CD4-positive, CD25-positive, alpha-beta regulatory T cell (primary cell): Measurements from ENCODE around the gene FCGR3A. TPM values are rescaled to one million over a fixed set of nuclear protein-coding genes. Genes with fewer than 3 reads are reported as not detected.
"Not testable (repeated sequence)": the region's sequence is repeated elsewhere in the genome, so short reads cannot be mapped to it uniquely, and the experiment has no call there.

Source experiments
- ATAC-seq, 2 donors: fragments of 150-1000 bp; cut with Tn5 transposase; one replicate each; pipeline ENCODE4 v1.10.0; 2021; ENCODE audit warnings: low read depth in 2 of 2, moderate number of reproducible peaks in 2 of 2, moderate library complexity in 1 of 2
- DNase-seq, 3 donors: peaks; one replicate each; pipeline versions ENCODE4 v3.0.0 to v3.0.0-alpha.2; 2012 to 2022; ENCODE audit warnings: mixed read lengths in 1 of 3
- H3K27ac ChIP-seq: one replicate; pipeline ENCODE4 v1.7.0; 2013; ENCODE audit warnings: mild to moderate bottlenecking, low read length; ENCODE audit not compliant: insufficient read depth, poor library complexity, severe bottlenecking
- H3K27me3 ChIP-seq: one replicate; pipeline ENCODE4 v1.7.0; 2013; ENCODE audit warnings: low read length; ENCODE audit not compliant: control insufficient read depth, insufficient read depth
- H3K36me3 ChIP-seq: one replicate; pipeline ENCODE4 v1.7.0; 2013; ENCODE audit warnings: mild to moderate bottlenecking, low read length, moderate library complexity; ENCODE audit not compliant: control insufficient read depth, insufficient read depth
- H3K4me1 ChIP-seq: 2 replicates; pipeline ENCODE4 v1.7.0; 2013; ENCODE audit warnings: mild to moderate bottlenecking, low read length; ENCODE audit not compliant: insufficient read depth, control insufficient read depth, poor library complexity, severe bottlenecking
- H3K4me3 ChIP-seq: one replicate; pipeline ENCODE4 v1.7.0; 2013; ENCODE audit warnings: low read depth, mild to moderate bottlenecking, low read length, moderate library complexity
- H3K9me3 ChIP-seq, 2 experiments: 1 replicate in 1 of 2; 2 replicates in 1 of 2; pipeline ENCODE4 v1.7.0; 2013; ENCODE audit warnings: low read length in 2 of 2, mild to moderate bottlenecking in 1 of 2, moderate library complexity in 1 of 2; ENCODE audit not compliant: control insufficient read depth in 2 of 2
- H3K27ac Mint-ChIP-seq, 3 donors: one replicate each; pipeline ENCODE4 v1.8.0; 2020 to 2022; ENCODE audit warnings: mild to moderate bottlenecking in 3 of 3, mixed read lengths in 3 of 3, moderate library complexity in 2 of 3
- H3K27me3 Mint-ChIP-seq: one replicate; pipeline ENCODE4 v1.8.0; 2022; ENCODE audit warnings: mild to moderate bottlenecking, mixed read lengths
- H3K36me3 Mint-ChIP-seq: one replicate; pipeline ENCODE4 v1.8.0; 2020; ENCODE audit warnings: mixed read lengths
- H3K4me1 Mint-ChIP-seq, 4 donors: one replicate each; pipeline ENCODE4 v1.8.0; 2020 to 2022; ENCODE audit warnings: mixed read lengths in 4 of 4, mild to moderate bottlenecking in 1 of 4
- H3K4me3 Mint-ChIP-seq, 4 donors: one replicate each; pipeline ENCODE4 v1.8.0; 2020 to 2022; ENCODE audit warnings: mild to moderate bottlenecking in 4 of 4, mixed read lengths in 4 of 4, moderate library complexity in 3 of 4
- H3K9me3 Mint-ChIP-seq, 7 donors: one replicate each; pipeline ENCODE4 v1.8.0; 2020 to 2022; ENCODE audit warnings: mixed read lengths in 7 of 7, mild to moderate bottlenecking in 3 of 7, moderate library complexity in 2 of 7
- polyA plus RNA-seq, 4 donors: library from polyadenylated mRNA; unstranded; fragments of 300-500 nt; fragmentation: Illumina TruSeq; gene quantifications; one replicate each; pipeline ENCODE4 v1.2.3, GENCODE V29; 2021
- total RNA-seq: library from RNA; stranded (reverse); gene quantifications from one replicate; pipeline ENCODE4 v1.2.3, GENCODE V29; 2022

Gene FCGR3A
- total and polyA plus RNA-seq, 5 donors from 2014 or later, result 0.52 to 0.83 (median 0.79) TPM; not detected in 2

DNA sequence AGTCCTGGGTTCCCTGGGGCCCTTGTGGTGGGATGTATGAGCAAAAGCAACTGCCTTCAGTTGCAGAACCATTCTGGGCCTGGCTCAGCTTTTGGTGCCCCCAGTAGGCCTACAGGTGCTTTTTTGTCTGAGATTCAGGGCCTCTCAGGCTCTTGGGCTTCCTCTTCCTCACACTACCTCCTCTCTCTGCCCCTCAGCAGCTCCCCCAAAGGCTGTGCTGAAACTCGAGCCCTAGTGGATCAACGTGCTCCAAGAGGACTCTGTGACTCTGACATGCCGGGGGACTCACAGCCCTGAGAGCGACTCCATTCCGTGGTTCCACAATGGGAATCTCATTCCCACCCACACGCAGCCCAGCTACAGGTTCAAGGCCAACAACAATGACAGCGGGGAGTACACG, 39.7 kb upstream of the FCGR3A start:
- not testable (repeated sequence) for H3K27ac ChIP-seq, H3K4me3 ChIP-seq, H3K27me3 Mint-ChIP-seq, DNase-seq, H3K27me3 ChIP-seq, H3K9me3 ChIP-seq, ATAC-seq, H3K4me1 Mint-ChIP-seq, H3K36me3 Mint-ChIP-seq, H3K9me3 Mint-ChIP-seq, H3K4me3 Mint-ChIP-seq, H3K36me3 ChIP-seq, H3K27ac Mint-ChIP-seq, H3K4me1 ChIP-seq

DNA sequence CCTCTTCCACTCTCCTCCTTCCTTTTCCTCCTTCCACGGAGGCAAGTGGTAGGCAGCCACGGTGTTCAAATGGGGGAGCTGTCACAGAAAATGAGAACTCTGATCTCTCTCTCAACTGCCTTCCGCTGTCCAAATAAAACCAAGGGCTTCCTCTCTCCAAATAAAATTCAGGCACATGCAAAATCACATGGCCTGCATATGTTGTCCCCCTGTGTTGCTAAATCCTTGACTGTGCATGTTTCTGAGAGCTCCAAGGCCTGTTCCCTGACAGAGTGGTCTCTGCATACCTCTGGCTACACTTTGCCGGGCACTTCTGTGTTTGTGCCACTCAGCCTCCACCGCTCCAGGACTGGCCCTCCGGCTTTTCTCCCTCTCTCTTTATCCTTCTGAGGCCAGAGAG, 39.0 kb upstream of the FCGR3A start:
- H3K4me3 ChIP-seq, H3K9me3 Mint-ChIP-seq, ATAC-seq, H3K36me3 Mint-ChIP-seq, DNase-seq, H3K27ac Mint-ChIP-seq, H3K4me1 ChIP-seq, H3K4me1 Mint-ChIP-seq, H3K36me3 ChIP-seq, H3K9me3 ChIP-seq, H3K27me3 ChIP-seq, H3K27ac ChIP-seq, H3K4me3 Mint-ChIP-seq, H3K27me3 Mint-ChIP-seq: not testable (repeated sequence)

DNA sequence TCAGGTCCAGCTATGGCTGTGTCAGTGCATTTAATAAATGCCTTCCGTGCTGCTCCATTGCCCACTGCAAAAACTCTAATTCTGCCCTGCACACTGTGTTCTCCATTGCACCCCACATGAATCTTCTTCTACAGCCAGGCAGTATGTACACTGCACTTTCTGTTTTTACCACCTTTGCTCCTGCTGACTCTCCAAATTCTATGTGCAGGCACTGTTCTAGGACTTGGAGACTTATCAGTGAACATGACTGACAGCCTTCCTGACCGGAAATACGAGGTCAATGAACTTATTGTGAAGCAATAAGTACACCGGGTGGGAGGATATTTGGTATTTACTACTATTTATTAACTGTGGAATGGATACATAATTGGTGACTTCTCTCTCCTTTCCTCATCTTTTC, 33.3 kb upstream of the FCGR3A start:
- not testable (repeated sequence) for H3K4me1 ChIP-seq, H3K9me3 ChIP-seq, H3K27me3 Mint-ChIP-seq, H3K9me3 Mint-ChIP-seq, H3K4me3 Mint-ChIP-seq, H3K36me3 Mint-ChIP-seq, H3K27ac Mint-ChIP-seq, H3K27me3 ChIP-seq, H3K4me3 ChIP-seq, DNase-seq, ATAC-seq, H3K27ac ChIP-seq, H3K4me1 Mint-ChIP-seq, H3K36me3 ChIP-seq

DNA sequence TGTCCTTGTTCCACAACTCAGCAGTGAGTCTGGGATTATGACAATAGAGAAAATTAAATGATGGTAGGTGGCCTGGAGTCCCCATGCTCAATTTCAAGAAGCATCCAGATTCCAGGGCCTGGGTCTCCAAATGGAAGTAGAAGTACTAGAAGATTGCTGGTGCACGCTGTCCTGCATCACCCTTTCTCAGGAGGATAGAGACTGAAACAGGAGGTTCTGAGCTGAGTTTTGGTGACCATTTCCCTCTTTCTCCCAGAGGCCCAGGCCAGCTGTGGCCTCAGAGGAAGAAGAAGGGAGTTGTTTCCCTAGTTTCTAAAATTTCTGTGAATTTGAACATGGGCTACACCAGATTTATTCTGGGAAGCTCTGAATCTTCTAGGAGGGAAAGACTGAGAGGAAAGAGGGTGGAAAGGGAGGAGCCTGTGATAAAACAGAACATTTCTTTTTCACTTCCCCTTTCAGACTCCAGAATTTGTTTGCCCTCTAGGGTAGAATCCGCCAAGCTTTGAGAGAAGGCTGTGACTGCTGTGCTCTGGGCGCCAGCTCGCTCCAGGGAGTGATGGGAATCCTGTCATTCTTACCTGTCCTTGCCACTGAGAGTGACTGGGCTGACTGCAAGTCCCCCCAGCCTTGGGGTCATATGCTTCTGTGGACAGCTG, 31.4 kb upstream of the FCGR3A start:
- not testable (repeated sequence) for H3K4me3 ChIP-seq, H3K27ac Mint-ChIP-seq, ATAC-seq, H3K27me3 Mint-ChIP-seq, H3K27ac ChIP-seq, H3K4me1 Mint-ChIP-seq, H3K4me3 Mint-ChIP-seq, H3K27me3 ChIP-seq, H3K4me1 ChIP-seq, H3K36me3 Mint-ChIP-seq, DNase-seq, H3K36me3 ChIP-seq, H3K9me3 Mint-ChIP-seq, H3K9me3 ChIP-seq

DNA sequence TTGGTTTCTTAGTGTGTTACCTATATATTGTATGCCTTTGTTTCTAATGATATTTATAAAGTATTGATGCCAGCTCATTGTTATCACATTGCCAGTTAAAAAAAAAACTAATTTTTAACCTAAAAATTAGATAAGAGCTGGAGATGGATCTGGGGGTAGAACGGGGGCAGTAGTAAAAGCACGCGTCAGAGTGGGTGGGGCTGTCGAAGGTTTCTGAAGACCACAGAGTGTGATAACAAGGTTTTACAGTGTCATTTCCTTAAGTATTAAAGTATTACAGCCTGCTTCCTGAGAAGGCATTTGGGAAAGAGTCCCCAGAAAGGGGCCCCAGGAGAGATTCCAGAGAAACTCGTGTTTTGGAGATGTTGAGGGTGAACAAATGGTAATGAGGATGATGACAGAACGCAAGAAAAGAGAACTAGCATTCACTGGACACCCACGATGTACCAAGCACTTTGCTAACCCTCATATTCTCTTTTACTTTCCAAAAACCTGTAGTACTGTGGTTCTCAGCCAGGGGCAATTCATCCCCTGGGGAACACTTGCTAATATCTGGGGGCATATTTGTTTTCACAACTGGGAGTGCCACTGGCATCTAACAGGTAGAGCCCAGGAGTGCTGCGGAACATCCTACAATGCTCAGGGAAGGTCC, 30.4 kb upstream of the FCGR3A start:
- H3K27me3 ChIP-seq, ATAC-seq, H3K27ac Mint-ChIP-seq, H3K4me3 Mint-ChIP-seq, H3K36me3 Mint-ChIP-seq, H3K27ac ChIP-seq, H3K27me3 Mint-ChIP-seq, H3K4me1 ChIP-seq, DNase-seq, H3K36me3 ChIP-seq, H3K4me3 ChIP-seq, H3K9me3 ChIP-seq, H3K9me3 Mint-ChIP-seq, H3K4me1 Mint-ChIP-seq: not testable (repeated sequence)

DNA sequence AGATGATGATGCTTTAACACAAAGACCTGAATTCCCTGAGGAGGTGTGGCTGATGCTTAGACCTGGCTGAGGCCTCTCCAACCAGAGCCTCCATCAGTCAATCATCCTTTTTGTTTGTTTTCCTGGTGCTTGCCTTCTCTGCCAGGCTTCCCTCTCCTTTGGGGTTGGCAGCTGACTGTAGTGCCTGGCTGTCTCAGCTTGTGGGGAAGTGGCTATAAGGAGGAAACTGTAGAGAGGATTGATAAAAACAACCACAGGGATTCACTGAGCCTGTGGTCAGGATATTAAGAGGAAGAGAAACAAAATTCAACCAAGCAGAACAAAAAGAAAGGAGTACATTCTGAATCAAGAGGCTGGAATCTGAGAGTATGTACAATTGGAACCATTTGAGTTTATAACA, 27.1 kb upstream of the FCGR3A start:
- H3K9me3 ChIP-seq, ATAC-seq, H3K4me3 ChIP-seq, H3K27me3 ChIP-seq, H3K9me3 Mint-ChIP-seq, H3K4me1 ChIP-seq, H3K27ac ChIP-seq, H3K4me1 Mint-ChIP-seq, DNase-seq, H3K4me3 Mint-ChIP-seq, H3K27me3 Mint-ChIP-seq, H3K36me3 Mint-ChIP-seq, H3K27ac Mint-ChIP-seq, H3K36me3 ChIP-seq: not testable (repeated sequence)

DNA sequence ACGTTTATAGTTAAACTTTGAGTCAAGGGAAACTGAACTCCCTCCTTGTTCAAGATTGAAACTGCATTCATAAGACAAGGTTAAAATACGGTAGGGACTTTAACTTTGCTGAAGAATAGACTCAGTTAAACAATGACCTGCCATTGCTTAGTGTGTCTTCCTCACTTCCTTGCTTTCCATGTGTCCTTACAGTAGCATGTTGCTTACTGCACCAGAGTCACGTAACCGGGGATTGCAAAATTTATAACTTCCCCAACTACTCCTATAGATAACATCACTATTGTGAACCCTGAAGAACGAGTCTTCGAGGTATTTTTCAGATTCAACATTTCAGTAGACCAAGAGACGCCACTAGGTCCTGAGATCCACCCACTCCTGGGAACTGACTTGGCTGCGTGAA, 22.1 kb upstream of the FCGR3A start:
- not testable (repeated sequence) for H3K36me3 ChIP-seq, H3K4me3 ChIP-seq, H3K4me1 Mint-ChIP-seq, H3K9me3 ChIP-seq, DNase-seq, H3K36me3 Mint-ChIP-seq, ATAC-seq, H3K9me3 Mint-ChIP-seq, H3K4me3 Mint-ChIP-seq, H3K27ac Mint-ChIP-seq, H3K4me1 ChIP-seq, H3K27me3 ChIP-seq, H3K27ac ChIP-seq
- peaks cover 11% of the 10 kb centered on the region for H3K27me3 Mint-ChIP-seq

DNA sequence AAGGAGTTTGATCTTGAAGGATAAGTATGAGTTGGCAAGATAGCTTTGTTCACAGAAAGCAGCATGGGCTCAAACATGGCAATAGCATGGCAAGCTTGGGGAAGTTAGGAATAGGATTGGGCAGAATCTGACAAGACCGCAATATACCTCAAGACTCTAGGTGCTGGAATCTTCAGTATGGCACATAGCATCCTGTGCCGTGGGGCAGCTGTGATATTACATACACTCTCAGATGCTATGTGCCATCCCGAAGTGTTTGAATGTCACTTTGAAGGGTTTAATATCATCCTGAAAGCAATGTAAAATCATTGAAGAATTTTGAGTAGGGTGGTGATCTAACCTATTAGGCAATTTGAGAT, 17.0 kb upstream of the FCGR3A start:
- not testable (repeated sequence) for H3K9me3 ChIP-seq, H3K4me3 Mint-ChIP-seq

More for the DNA sequence above, 17.0 kb upstream of the FCGR3A start:
- H3K27ac ChIP-seq, H3K36me3 ChIP-seq, H3K4me3 ChIP-seq, H3K27me3 ChIP-seq, H3K4me1 Mint-ChIP-seq, DNase-seq, H3K9me3 Mint-ChIP-seq, ATAC-seq, H3K4me1 ChIP-seq, H3K27ac Mint-ChIP-seq, H3K36me3 Mint-ChIP-seq: not testable (repeated sequence)
- H3K27me3 Mint-ChIP-seq, result peaks cover 23% of the 10 kb centered on the region
